ENCODE data around the gene IRF5. TPM values are rescaled to one million over a fixed set of nuclear protein-coding genes. Genes with fewer than 3 reads are reported as not detected.

The IRF5 gene
- total RNA-seq, 1 experiment from 2014 or later = 0.66 TPM

GRCh38 chr7:128934361-128935341 lies 3.1 kb upstream of the IRF5 start (continued):
- no peak for TF ChIP-seq ZNF219 (CRISPR knock-in tag; IDR thresholded peaks at IDR 0.05; ENCODE audit: borderline replicate concordance)
- TF ChIP-seq, protein P1, sequence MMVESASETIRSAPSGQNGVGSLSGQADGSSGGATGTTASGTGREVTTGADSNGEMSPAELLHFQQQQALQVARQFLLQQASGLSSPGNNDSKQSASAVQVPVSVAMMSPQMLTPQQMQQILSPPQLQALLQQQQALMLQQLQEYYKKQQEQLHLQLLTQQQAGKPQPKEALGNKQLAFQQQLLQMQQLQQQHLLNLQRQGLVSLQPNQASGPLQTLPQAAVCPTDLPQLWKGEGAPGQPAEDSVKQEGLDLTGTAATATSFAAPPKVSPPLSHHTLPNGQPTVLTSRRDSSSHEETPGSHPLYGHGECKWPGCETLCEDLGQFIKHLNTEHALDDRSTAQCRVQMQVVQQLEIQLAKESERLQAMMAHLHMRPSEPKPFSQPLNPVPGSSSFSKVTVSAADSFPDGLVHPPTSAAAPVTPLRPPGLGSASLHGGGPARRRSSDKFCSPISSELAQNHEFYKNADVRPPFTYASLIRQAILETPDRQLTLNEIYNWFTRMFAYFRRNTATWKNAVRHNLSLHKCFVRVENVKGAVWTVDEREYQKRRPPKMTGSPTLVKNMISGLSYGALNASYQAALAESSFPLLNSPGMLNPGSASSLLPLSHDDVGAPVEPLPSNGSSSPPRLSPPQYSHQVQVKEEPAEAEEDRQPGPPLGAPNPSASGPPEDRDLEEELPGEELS (CRISPR knock-in tag; IDR thresholded peaks at IDR 0.05) = no peak

- Mint-ChIP-seq H3K4me1 (peaks cover 11% of the 10 kb centered on the region), H3K36me3 (no peaks in the 10 kb centered on the region), H3K9me3 (no peaks in the 10 kb centered on the region), H3K27ac (no peak overlapping the region), H3K4me3 (no peak overlapping the region), H3K27me3 (ENCODE audit: low read depth) (peaks cover 64% of the 10 kb centered on the region)
- ATAC-seq (no peak), DNase-seq (ENCODE audit: low spot score) (no peak)
- ChIA-PET POLR2A (no interaction called here), CTCF (interaction anchor here (1.5 kb wide), 1 partner anchor 12 kb away, joined by 10 read pairs; no protein-coding TSS in a partner anchor)
- no peak for TF ChIP-seq TEAD1 (CRISPR knock-in tag; IDR thresholded peaks at IDR 0.05)
- no peak for TF ChIP-seq IRF2 (CRISPR knock-in tag; IDR thresholded peaks at IDR 0.05; ENCODE audit: borderline replicate concordance, low read depth)
- no peak for TF ChIP-seq FOXP1 (CRISPR knock-in tag; IDR thresholded peaks at IDR 0.05; ENCODE audit: borderline replicate concordance)
- no peak for TF ChIP-seq ARID4B (CRISPR knock-in tag; IDR thresholded peaks at IDR 0.05; ENCODE audit: borderline replicate concordance)
- no peak for TF ChIP-seq EMX1 (CRISPR knock-in tag; IDR thresholded peaks at IDR 0.05)
- TF ChIP-seq SOX15 (CRISPR knock-in tag; IDR thresholded peaks at IDR 0.05) = no peak
- no peak for TF ChIP-seq NR1H2 (CRISPR knock-in tag; IDR thresholded peaks at IDR 0.05)
- TF ChIP-seq MYBL2 (CRISPR knock-in tag; IDR thresholded peaks at IDR 0.05) = no peak
Measured at GRCh38 chr7:128935342-128935730, 2.4 kb upstream of the IRF5 start.

GRCh38 chr7:128936798-128937197 lies 929 bp upstream of the IRF5 start:
- no peaks in the 10 kb centered on the region for H3K36me3 Mint-ChIP-seq
- CTCF ChIA-PET = interaction anchor here (0.6 to 2.7 kb wide), 4 partner anchors 10 to 155 kb away, joined by 3 to 29 read pairs (median 4); no protein-coding TSS in a partner anchor
- POLR2A ChIA-PET = no interaction called here
- no peak for TF ChIP-seq ZNF232 (CRISPR knock-in tag; IDR thresholded peaks at IDR 0.05)
- TF ChIP-seq, protein P2, sequence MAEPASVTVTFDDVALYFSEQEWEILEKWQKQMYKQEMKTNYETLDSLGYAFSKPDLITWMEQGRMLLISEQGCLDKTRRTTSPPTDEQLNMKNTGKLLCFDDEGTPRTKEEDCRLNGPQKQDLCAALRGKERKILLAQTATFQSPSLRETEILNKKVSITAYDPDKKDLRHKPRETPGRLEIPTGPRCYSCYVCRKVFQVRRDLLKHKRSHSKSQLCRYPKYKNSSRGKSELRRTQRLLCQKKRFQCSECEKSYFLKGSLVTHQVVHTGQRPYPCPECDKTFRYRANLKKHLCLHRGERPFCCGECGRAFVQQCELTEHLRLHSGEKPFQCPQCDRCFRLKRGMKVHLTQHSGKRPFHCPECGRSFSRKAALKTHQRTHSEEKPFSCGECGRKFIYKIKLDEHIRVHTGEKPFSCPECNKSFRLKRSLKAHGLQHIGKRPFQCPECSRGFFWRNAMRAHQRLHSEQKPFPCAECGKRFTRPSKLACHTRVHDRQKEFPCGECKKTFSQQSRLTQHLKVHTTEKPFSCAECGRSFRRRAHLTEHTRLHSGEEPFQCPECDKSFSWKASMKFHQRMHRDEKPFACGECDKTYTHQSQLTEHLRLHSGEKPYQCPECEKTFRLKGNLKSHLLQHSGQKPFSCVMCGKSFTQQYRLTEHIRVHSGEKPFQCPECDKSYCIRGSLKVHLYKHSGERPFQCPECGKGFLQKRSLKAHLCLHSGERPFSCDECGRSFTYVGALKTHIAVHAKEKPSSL (CRISPR knock-in tag; conservative IDR thresholded peaks at IDR 0.05) = no peak
- no peak for TF ChIP-seq JUN (CRISPR knock-in tag; IDR thresholded peaks at IDR 0.05)
- no peak for TF ChIP-seq HMGA2 (CRISPR knock-in tag; IDR thresholded peaks at IDR 0.05)
- TF ChIP-seq ZNF317 (CRISPR knock-in tag; IDR thresholded peaks at IDR 0.05; ENCODE audit: borderline replicate concordance, low read depth) = no peak
- TF ChIP-seq NR3C1 (CRISPR knock-in tag; conservative IDR thresholded peaks at IDR 0.05; ENCODE audit: low read depth) = no peak
- no peak for TF ChIP-seq ZNF416 (CRISPR knock-in tag; IDR thresholded peaks at IDR 0.05)
- TF ChIP-seq CBFB (CRISPR knock-in tag; IDR thresholded peaks at IDR 0.05; ENCODE audit: low read depth) = no peak
- no peak for TF ChIP-seq PRDM15 (CRISPR knock-in tag; IDR thresholded peaks at IDR 0.05)
- no peak for TF ChIP-seq SOX15 (CRISPR knock-in tag; IDR thresholded peaks at IDR 0.05)

More at GRCh38 chr7:128936798-128937197, 929 bp upstream of the IRF5 start:
- Mint-ChIP-seq H3K27me3 (ENCODE audit: low read depth) (peaks cover 73% of the 10 kb centered on the region), H3K4me1 (peaks cover 14% of the 10 kb centered on the region), H3K4me3 (peak overlapping the region; percentile 65), H3K27ac (no peak overlapping the region), H3K9me3 (no peaks in the 10 kb centered on the region)
- no peak for ATAC-seq
- no peak for DNase-seq (ENCODE audit: low spot score)
